GM19239 (cell line): ENCODE data around the gene KIZ.
A peak's percentile ranks its signal among the peaks of the same experiment; 100 is the strongest.

Experiments
- DNase-seq: peaks from one replicate; pipeline ENCODE4 v3.0.0; 2011; ENCODE audit warnings: low spot score; ENCODE audit not compliant: insufficient read length
- FAIRE-seq: peaks from 2 replicates; lab custom pipeline; 2011; peaks lifted over from hg19 to GRCh38; lab: Jason Lieb, UNC

Gene KIZ

DNA sequence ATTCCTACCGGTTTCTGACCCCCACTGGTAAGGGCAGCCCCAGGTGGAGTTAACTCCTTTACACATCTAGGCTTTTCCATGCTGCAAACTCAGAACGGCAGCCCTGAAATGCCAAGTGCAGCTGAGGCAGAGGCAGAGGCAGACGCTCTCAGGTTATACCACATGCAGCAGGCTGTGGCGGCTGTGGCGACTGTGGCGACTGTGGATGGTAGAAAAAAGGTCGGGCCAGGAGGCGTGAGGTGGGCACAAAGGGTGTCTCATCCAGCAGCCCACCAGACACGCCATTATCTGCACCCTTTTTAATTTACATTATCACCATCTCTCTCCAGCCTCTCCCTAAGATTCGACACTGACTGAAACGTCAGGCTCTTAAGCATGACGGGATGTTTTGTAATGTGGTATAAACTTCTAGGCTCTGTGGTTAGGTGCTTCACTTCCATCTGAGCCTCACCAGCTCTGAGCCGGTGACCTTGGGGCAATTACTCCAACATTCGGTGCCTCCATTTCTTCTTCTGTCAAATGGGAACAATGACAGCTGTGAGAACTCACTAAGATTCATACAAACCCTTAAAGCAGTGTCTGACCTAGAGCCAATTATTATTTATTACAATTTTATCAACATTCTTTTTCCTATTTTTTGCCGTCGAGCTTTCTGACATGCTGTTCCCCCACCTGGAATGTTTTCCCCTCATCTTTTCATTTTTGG lies 8.2 kb downstream of the KIZ start:
- DNase-seq (no peak), FAIRE-seq (no peak)

GRCh38 chr20:21134883-21135493 lies 9.1 kb downstream of the KIZ start:
- DNase-seq (no peak), FAIRE-seq (no peak)

DNA sequence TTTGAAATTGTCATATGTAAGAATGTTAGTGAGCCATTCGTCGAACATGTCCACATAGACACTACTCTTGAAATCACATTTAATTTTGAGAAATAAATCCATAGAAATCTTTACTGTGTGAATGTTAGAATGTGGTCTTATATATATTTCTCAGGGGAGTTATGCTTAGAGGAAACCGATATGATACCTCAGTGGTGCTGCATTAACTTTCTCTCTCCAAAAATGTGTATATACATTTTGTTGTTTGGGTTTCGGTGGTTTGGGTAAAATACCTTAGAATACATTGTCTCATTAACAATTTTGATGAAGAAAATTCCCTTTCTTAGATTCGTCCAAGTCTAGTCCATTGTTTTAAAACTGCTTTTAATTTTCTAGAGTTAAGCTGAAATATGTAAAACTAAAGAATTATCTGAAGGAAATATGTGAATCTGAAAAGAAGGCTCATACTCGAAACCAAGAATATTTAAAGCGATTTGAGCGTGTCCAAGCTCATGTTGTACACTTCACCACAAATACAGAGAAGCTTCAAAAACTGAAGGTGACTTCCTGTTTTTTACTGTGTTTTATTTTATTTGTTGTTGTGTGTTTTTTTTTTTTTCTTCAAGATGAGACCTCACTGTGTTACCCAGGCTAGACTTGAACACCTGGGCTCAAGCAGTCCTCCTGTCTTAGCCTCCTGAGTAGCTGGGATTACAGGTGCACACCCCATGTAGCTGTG lies 10.3 kb downstream of the KIZ start:
- peak; percentile 72 for FAIRE-seq
- no peak for DNase-seq

- DNase-seq: no peak
- no peak for FAIRE-seq
Observed at GRCh38 chr20:21137078-21137477, 11.2 kb downstream of the KIZ start.

DNA sequence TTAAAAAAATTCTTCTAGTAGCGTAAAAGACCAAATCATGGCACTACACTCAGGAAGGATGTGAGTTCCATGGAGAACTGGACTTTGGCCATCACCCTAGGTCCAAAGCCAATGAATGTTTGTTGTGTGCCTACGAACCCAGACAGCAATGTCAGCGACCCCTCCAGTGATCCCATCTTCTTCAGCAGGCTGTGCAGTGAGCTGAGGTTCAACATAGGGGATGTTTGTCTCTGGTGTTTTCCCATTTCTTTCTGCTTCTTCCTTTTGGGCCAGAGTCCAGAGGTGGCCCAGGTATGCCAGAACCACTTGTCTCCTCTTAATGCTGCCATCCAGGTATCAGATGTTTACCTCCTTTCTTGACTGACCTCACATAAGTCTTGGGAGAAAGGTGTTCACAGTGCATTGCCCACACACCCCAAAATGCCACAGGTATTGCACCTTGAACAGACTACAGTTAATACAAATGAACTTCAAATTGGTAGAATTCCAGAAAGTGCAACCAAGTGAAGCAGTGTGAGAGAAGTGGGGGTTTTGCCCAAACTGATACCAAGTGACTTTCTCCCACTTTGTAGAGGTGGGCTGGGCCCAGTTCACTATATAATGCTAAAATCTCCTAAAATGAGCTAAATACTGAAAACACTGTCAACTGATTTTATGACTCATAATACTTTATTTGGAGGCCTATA lies 14.1 kb downstream of the KIZ start:
- FAIRE-seq: no peak

DNA sequence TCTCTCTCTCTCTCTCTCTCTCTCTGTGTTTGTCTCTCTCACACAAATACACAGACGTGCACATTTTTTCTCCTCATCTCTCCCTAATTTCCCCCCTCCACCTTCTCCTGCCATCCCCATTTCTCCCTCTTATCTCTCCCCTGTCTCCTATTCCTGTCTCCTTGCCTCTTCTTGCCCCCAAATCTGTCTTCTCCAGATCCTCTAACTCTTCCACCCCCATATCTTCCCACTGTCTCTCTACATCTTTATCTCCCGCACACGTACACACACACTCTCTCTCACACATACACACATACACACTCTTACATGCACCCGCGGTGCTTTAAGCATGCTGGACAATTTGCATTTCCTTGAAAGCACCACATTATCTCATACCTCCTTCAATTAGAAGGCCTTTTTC lies 15.9 kb downstream of the KIZ start:
- DNase-seq (no peak), FAIRE-seq (no peak)

More for the DNA sequence above, 14.1 kb downstream of the KIZ start:
- DNase-seq: no peak

- FAIRE-seq (no peak), DNase-seq (no peak)
Observed at GRCh38 chr20:21143194-21143890, 17.5 kb downstream of the KIZ start.

- no peak for FAIRE-seq
- DNase-seq: no peak
Observed at GRCh38 chr20:21145424-21145823, 19.5 kb downstream of the KIZ start.

DNA sequence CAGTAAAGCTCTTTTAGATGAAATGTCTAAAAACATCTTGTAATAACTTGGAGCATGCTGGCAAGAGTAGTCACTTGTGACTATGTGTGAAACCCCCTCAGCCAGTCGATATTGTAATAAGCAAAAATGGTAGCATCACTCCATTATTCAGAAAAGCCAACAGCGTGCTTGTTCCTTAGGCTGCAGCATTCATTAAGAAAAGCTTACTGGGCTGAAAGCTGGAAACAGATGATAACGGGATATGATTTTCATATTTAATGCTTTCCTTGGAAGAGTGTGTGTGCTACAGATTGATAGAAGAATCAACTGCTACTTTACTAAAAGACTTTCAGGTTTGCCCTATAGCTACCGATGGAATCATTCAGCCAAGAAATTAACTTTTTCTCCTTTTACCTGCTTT lies 20.3 kb downstream of the KIZ start:
- FAIRE-seq (no peak), DNase-seq (no peak)

GRCh38 chr20:21147593-21147992 lies 21.7 kb downstream of the KIZ start:
- DNase-seq (no peak), FAIRE-seq (no peak)

DNA sequence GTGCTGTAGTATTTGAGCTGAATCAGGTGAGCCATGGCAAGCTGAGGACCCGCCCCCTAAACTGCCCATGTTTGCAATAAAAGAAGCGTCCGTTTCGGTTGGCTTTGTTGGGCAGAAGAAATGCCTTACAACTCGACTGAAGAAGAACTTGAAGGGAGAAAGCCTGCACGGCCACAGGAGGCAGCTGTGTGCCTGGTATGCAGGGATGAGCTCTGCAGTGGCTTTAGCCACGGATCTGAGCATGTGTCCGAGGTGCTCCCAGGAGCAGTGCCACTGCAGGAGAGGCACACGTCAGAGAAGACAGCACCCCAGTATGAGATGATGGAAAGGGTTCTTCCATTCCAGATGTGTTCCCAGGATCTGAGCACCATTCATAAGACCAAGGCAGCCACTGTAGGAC lies 23.5 kb downstream of the KIZ start:
- no peak for FAIRE-seq

GRCh38 chr20:21151791-21152190 lies 25.9 kb downstream of the KIZ start:
- DNase-seq: no peak
- FAIRE-seq: no peak

More for the DNA sequence above, 23.5 kb downstream of the KIZ start:
- no peak for DNase-seq

- DNase-seq (no peak), FAIRE-seq (no peak)
Observed at GRCh38 chr20:21154692-21155091, 28.8 kb downstream of the KIZ start.

DNA sequence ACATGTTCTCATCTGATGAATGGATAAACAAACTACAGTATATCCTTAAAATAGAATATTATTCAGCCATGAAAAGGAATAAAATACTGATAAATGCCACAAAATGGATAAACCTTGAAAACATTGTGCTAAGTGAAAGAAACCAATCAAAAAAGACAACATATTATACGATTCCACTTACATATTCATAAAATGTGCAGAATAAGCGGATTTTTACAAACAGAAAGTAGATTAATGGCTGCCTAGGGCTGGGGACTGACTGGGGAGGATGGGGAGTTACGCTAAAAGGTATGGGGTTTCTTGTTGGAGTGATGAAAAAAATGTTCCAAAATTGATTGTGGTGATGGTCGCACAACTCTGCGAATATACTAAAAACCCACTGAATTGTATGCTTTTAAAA lies 29.4 kb downstream of the KIZ start:
- DNase-seq (no peak), FAIRE-seq (no peak)

DNA sequence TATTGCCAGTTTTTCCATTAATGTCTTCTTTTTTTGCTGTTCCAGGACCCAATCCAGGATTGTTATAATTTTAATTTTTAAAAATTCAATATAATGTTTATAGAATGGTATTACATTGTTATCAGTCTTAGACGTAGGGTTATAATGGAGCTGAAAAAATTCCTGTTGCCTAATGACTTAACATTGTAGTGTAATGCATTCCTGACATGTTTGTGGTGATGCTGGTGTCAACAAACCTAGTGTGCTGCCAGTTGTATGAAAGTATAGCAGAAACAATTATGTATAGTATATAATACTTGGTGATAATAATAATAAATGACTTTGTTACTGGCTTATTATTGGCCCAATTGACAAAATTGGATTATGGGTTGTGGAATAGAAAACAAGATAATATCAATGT lies 30.4 kb downstream of the KIZ start:
- FAIRE-seq (no peak), DNase-seq (no peak)

DNA sequence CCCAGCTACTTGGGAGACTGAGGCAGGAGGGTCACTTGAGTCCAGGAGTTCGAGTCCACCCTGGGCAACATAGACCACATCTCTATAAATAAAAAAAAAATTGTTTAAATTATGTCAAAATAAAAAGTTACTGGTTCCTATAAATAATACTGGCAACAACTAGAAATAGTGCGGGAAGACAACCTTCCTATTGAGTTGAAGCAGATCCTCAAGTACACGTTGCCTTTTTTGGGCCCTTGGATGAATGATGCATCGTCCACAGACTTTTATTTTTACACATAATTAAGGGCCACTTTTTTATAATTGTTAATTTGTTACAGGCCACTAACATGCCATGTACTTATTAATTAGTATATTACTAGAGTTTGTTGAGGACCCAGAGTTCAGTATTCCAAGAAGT lies 31.1 kb downstream of the KIZ start:
- FAIRE-seq (no peak), DNase-seq (no peak)

DNA sequence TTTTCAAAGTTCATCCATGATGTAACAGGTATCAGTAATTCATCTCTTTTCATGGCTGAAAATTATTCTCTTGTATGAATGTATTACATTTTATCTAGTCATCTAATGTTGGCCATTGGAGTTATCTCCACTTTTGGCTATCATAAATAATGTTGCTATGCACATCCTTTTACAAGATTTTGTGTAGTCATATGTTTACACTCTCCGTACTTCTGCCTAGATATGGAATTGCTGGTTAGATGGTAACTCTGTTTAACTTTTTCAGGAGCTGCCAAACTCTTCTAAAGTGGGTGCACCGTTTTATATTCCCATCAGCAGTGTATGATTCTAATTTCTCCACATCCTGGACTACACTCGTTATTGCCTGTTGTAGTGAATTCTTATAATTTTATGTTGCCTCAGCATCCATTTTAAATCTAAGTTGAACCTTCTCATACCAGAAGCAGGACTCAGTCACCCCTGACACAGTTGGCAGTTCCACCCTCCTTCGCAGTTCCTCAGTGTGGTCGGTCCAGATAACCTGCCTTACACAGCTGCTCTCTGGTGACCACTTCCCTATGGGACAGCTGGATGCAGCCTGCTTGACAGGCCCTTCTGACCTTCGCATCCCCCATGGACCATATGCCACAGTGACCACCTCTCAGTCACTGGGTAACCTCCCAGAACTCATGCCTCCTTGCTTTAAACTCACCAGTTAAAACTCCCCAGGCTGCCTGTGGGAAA lies 33.9 kb downstream of the KIZ start:
- DNase-seq: no peak
- FAIRE-seq: peak; percentile 14

DNA sequence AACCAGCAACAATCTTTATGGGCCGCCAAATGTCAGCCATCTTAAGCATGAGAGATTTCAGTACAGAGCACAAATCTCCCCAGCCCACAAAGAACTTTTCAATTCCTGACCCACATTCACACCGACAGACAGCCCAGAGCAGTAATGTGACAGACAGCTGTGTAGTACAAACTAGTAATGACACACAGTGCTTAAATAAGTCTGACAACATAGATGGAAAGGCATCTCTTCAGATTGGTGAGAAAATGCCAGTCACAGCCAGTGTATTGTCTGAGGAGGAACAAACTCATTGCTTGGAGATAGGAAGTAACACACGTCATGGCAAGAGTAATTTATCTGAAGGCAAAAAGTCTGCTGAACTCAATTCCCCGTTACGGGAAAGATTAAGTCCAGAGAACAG lies 36.0 kb downstream of the KIZ start:
- FAIRE-seq (no peak), DNase-seq (no peak)

DNA sequence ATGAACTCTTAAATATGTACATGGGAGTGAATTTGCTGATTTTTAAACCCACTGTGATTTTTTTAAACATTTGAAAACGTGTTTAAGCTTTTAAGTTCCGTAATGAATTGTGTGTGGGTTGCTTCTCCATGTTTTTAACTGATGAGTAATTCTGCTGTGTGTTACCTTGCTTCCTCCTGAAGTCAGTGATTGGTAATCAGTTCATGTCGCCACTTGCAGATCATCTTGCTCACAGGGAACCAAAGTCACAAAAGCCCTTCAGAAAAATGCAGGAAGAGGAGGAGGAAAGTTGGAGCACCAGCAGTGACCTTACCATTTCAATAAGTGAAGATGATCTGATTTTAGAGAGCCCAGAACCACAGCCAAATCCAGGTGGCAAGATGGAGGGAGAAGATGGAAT lies 36.7 kb downstream of the KIZ start:
- DNase-seq (no peak), FAIRE-seq (no peak)

- peak; percentile 49 for FAIRE-seq
- DNase-seq: no peak
Observed at GRCh38 chr20:21166801-21167200, 40.9 kb downstream of the KIZ start.
